ENCODE measurements around the gene TEX55.

GRCh38 chr3:119120480-119120879 lies 25.5 kb upstream of the TEX55 start:
- no peak for TF ChIP-seq CTCF (IDR thresholded peaks at IDR 0.05)
- no peak for TF ChIP-seq POLR2A (IDR thresholded peaks at IDR 0.05)

Measured in esophagus squamous epithelium (tissue), 4 donors.